ENCODE data around the gene AKR1D1. TPM values are rescaled to one million over a fixed set of nuclear protein-coding genes. Genes with fewer than 3 reads are reported as not detected.
"Not testable (repeated sequence)": the region's sequence is repeated elsewhere in the genome, so short reads cannot be mapped to it uniquely, and the experiment has no call there.

AKR1D1 gene
- total RNA-seq, 1 donor from 2014 or later: not detected

DNA sequence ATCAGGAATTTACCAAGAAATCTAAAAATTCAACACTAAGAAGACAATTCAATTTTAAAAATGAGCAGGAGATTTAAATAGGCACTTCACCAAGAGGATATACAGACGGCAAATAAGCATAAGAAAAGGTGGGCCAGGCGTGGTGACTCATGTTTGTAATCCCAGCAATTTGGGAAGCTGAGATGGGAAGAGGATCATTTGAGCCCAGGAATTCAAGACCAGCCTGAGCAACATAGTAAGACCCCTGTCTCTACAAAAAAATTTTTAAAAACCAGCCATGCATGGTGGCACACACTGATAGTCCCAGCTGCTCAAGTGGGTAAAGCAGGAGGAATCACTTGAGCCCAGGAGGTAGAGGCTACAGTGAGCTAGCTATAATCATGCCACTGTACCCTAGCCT is 3.5 kb upstream of the AKR1D1 start:
- no peak for DNase-seq (ENCODE audit: low read depth)

DNA sequence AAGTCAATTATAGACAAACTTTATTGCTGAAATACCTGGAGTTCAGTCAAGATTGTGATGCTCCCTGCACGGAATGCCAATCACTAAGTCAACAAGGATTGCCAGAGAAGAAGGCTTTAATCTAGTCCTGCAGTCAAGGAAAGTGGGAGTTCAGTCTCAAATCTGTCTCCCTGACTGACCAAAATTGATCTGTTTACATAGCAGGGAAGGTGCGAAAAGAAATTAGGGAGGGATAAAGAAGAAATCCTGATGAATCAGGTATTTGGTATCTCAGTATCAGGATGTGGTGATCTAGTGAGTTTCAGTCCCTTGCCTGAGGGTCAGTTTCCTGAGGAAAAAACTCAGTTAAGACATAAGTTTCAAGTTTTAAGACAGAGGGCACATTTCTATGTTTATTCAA is 2.1 kb upstream of the AKR1D1 start:
- peak; percentile 31 for DNase-seq (ENCODE audit: low read depth)

DNA sequence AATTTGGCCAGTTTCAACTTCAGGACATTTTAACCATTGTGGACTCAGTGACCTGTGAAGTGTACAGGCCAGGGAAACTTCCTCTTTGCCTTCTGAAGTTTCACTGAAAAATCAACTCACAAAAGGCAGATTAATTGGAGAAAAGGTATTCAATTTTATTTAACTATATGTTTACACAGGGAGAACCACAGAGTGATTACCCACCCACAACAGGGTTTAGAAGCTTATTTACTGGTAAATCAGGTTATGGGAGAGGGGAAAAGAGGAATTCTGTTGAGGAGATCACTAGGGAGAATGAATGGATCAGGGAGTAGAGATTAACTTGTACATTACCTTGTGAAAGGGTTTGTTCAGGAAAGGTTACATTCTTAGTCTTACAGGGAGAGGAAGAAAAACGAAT is 1.7 kb upstream of the AKR1D1 start:
- DNase-seq (ENCODE audit: low read depth): peak; percentile 36

DNA sequence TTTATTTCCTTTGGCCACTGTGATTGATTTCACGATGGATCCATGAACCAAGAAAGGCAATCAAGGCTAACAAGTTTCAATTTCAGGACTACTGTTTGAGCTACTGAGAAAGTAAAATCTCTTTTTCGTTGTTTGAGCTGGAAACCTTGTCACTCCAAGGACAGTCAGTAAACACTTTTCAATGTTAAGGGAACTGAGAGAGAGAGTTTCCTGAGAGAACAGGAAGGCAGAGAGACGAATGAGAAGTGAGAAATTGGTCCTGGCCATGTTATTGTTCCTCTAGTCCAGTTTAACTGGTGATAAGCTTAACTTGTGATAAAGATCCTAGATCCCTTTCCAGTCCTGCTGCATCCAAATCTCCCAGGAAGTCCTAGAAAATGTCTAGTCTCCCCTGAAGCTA is 909 bp upstream of the AKR1D1 start:
- DNase-seq (ENCODE audit: low read depth): no peak

DNA sequence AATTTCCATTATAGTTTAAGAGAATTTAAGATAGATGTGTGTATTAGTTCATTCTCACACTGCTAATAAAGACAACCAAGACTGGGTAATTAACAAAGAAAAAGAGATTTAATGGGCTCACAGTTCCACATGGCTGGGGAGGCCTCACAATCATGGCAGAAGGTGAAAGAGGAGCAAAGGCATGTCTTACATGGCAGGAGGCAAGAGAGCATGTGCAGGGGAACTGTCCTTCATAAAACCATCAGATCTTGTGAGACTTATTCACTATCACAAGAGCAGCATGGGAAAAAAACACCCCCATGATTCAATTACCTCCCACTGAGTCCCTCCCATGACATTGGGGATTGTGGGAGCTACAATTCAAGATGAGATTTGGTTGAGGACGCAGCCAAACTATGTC is 473 bp upstream of the AKR1D1 start:
- not testable (repeated sequence) for DNase-seq (ENCODE audit: low read depth)

DNA sequence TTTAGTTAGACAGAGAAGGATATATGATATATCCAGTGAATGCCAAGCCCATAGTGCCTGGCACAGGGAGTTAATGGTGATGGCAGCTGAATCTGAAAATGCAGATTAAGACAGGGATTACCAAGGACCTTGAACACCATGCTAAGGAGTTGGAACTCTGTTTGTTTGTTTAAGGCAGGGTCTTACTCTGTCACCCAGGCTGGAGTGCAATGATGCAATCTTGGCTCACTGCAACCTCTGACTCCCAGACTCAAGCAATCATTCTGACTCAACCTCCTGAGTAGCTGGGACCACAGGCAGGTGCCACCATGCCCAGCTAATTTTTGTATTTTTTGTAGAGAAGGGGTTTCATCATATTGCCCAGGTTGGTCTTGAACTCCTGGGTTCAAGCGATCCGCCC is 1.6 kb downstream of the AKR1D1 start:
- peak; percentile 75 for DNase-seq (ENCODE audit: low read depth)

DNA sequence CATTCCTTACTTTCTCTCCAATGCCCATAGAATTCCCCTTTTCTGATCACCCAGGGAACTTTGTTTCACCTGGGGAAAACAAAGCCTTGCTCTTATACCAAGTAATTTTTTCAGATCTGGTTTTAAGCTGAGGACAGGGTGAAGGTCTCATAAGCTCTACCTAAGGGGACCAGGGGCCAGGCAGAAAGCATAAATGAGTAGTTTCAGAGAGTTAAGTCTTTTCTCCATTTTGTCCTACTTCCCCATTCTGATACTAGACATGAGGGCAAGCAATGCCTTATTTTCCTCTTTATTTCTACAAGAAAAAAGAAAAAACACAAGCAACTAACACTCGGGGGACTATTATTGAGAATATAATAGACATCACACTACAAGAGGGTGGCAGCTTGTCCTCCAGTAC is 2.9 kb downstream of the AKR1D1 start:
- no peak for DNase-seq (ENCODE audit: low read depth)

DNA sequence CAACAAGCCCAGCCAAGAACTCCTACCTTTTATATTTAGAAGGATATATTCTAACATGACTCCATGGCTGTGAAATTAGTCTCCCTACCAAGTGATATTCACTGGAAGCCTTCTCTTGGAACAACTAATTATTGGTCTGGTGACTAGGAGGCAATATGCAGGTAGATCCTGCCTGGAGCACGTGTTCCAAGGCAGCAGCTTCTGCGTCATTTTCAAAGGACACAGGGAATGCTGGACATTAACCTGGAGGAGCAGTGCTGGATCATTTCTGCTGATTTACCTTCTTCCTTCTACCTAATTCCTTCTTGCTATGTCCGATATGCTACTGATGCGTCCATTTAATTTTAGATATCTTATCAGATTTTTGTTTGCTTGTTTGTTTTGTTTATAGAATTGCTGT is 5.6 kb downstream of the AKR1D1 start:
- no peak for DNase-seq (ENCODE audit: low read depth)

DNA sequence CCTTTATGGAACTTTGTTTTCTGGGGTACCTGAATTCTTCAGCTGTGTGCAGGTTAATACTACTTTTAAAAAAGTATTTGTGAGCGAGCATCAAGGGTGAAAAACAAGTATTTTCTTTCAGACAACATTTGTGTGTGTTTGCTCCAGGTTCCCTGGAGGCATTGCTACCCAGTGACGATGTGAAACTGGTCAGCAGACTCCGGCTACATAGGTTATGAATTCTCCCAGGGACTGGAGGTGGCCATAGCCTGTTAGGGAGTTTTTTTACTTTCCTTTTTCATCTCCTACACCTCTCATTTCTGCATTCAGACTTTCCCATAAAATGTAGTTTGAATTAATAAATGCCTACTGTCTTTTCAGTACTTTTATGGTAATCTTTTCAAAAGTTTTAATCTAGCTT is 7.6 kb downstream of the AKR1D1 start:
- no peak for DNase-seq (ENCODE audit: low read depth)

DNA sequence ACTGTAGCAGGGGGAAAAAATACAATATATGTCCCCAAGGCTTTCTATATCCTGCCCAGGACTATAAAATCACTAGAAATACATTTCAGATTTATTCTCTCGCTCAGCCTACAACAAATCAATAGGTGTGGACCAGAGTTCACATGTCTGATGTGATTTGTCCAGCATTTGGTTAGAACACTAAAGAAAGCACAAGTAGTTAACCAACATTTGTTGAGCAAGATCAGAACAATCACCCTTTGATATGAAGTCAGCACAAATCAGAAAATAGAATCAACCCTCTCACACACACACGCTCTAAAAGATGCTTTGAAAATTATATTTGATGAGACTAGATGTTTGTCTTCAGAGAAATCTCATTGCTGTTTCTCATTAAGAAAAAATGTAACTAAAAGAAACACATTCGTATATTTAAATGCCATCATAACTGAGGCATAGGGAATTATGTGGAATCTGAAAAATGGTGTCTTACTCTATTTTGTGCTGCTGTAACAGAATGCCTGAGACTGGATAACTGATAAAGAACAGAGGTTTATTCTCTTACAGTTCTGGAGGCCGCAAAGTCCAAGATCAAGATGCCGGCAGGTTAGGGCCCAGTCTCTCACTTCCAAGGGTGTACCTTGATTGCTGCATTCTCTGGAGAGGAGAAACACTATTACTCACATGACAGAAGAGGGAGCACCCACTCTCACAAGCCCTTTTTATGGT is 10.5 kb downstream of the AKR1D1 start:
- DNase-seq (ENCODE audit: low read depth): no peak

DNA sequence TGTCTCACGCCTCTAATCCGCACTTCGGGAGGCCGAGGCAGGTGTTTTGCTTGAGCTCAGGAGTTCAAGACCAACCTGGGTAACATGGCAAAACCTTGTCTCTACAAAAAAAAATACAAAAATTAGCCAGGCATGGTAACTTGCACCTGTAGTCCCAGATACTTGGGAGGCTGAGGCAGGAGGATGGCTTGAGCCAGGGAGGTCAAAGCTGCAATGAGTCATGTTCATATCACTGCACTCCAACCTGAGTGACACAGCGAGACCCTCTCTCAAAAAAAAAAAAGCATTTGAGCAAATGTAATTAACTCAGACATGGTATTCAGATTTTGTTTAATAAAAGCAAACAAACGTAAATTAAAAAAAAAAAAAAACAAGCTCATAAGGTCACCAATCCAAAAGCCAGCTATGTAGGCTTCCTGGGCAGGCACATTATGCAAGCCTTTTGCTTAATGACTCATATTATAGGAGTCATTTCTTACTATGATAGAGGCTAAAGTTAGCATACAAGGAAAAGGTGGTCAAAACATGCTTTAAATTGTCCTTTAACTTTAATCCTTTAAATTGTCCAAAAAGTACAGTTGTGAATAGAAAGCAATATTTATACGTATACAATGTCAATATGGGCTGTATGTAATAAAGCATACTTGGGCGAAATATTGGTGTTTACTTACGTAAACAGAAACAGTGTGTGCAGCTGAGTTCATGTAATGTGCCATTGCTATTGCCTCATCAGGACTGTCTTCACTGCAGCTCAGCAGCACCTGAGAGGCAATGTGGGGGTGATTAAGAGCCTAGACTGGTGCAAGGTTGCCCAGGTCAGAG is 13.0 kb downstream of the AKR1D1 start:
- DNase-seq (ENCODE audit: low read depth): peak; percentile 80

DNA sequence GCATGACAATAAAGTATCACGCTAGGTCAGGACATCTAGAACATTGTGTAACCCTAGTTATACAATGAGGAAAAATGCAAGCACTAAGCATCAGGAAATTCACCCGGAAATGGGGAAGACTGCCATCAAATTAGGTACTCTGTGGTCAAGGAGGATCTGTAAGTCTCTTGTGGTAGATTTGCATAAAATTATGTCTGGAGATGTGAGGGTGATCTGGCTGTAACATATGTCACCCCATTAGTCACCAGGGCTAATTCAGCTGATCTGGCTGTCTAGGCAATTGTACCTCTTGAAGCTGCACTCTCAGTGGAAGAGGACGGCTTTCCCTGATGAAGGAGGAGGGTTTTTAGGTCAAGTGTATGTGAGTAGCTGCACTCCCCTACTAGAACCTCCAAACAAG is 14.8 kb downstream of the AKR1D1 start:
- DNase-seq (ENCODE audit: low read depth): no peak

DNA sequence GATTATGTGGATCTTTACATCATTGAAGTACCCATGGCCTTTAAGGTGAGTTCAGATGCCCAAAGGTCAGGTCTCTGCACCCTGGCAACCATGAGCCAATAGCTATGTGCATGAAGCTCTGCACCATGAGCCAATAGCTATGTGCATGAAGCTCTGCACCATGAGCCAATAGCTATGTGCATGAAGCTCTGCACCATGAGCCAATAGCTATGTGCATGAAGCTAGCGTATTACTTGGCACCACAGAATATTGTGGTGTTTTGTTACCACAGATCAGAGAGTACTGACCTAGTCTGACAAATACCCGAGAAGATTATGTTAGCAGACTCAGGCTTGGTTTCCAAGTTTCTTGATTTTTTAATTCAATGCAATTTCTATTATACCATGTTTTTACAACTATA is 15.6 kb downstream of the AKR1D1 start:
- not testable (repeated sequence) for DNase-seq (ENCODE audit: low read depth)

DNA sequence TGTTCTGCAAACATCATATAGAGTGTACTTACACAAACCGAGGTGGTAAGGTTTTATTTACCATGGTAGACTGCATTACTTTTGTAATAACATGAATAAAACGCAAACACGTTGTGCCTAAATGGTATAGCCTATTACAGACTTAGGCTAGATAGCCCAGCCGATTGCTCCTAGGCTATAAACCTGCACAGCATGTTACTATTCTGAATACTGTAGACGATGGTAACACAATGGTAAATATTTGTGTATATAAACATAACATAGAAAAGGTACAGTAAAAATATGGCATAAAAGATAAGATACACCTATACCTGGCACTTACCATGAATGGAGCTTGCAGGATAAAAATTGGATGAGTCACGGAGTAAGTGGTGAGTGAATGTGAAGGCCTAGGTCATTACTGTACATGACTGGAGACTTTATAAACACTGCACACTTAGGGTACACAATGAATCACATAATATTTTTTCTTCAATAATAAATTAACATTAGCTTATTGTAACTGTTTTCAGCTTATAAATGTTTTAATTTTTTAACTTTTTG is 16.3 kb downstream of the AKR1D1 start:
- peak; percentile 25 for DNase-seq (ENCODE audit: low read depth)

DNA sequence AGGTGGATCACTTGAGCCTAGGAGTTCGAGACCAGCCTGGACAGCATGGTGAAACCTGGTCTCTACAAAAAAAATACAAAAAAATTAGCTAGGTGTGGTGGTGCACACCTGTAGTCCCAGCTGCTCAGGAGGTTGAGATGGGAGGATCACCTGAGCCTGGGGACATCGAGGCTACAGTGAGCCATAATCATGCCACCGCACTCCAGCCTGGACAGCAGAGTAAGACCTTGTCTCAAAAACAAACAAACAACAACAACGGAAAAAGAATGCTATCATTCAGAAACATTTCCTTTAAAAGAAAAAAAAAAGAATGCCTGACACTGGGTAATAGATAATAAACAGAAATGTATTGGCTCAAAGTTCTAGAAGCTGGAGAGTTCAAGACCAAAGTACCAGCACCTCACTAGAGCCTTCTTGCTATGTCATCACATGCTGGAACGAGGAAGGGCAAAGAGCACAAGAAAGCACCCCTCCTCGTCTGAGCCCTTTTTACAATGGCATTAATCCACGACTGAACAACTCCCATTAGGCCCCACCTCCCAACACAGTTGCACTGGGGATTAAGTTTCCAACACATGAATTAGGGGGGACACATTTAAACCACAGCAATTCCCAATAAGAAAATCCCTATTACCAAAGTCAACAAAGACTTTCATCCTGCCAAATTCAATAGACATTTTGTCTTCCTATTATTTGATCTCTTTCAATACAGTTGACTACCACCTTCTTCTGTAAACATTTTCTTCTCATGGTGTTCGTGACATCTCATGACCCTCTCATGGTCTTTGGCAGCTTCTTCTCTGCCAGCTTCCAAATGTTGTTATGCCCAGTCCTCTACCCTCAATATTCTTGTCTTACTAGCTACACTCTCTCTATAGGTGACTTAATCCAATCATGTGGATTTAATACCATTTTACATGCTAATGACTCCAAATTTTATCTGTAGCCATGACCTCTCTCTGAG is 20.0 kb downstream of the AKR1D1 start:
- no peak for DNase-seq (ENCODE audit: low read depth)

DNA sequence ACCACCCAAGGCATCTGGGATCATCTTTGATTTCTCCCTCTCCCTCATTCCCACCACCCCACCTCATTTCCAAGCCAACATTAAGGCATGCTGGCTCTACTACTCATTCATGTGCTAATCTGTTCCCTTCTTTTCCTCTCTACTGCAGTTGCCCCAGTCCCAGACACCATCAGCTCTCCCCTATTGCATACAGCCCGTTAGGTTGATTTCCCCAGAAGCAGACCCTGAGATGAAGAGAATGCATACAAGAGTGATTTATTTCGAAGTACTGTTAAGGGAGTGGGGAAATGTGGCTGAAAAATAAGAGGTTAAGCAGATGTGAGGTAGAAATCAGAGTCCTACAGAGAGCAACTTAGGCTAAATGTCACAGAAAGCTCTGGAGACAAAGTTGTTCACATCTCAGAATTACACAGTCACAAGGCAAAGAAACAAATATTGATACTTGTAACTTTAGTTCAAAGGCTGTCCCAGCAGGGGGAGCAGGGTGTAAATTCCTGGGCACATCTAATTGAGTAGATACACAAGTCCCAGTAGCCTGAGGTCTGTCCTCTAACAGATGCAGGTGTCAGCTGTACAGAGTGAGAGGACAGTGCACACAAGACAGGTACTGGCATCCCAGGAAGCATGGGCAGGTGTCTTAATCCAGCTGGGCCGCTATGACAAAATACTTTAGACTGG is 20.9 kb downstream of the AKR1D1 start:
- DNase-seq (ENCODE audit: low read depth): peak; percentile 53

DNA sequence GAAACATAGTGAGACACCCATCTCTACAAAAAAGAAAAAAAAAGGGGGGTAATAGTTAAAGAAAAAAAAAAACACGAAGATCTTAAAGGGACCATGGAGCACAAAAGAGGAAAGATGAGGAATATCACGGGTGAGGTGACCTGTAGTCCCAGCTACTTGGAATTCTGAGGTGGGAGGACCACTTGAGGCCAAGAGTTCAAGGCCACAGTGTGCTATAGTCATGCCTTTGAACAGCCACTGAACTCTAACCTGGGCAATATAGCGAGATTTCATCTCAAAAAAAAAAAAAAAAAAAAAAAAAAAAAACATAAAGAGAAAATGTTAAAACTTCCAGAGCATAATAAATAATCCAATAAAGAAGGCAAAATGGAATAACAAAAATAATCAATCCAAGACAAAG is 23.6 kb downstream of the AKR1D1 start:
- DNase-seq (ENCODE audit: low read depth): no peak

DNA sequence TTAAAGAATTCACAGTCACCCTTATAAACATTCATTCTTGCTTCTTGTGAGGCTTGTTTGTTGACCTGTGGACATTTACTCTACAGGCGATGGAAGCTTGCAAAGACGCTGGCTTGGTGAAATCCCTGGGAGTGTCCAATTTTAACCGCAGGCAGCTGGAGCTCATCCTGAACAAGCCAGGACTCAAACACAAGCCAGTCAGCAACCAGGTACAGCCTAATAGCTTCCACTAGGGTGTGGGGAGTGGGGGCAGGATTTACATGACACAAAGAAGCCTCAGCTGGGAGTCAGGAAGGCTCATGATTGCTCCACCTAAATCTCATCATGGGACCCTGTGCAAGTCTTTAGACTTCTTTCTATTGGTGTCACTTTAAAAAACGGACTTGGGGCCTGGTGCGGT is 29.0 kb downstream of the AKR1D1 start:
- no peak for DNase-seq (ENCODE audit: low read depth)

DNA sequence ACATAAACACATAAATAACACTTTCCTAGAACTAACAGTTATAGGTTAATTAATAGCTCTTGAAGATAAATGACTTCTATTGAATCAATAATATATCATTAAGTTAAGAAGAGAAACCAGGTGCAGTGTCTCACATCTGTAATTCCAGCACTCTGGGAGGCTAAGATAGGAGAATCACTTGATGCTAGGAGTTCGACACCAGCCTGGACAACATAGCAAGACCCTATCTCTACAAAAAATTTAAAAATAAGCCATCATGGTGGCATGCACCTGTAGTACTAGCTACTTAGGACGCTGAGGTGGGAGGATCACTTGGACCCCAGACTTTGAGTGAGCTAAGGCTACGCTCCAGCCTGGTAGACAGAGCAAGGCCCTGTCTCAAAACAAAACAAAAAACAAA is 38.8 kb downstream of the AKR1D1 start:
- no peak for DNase-seq (ENCODE audit: low read depth)

DNA sequence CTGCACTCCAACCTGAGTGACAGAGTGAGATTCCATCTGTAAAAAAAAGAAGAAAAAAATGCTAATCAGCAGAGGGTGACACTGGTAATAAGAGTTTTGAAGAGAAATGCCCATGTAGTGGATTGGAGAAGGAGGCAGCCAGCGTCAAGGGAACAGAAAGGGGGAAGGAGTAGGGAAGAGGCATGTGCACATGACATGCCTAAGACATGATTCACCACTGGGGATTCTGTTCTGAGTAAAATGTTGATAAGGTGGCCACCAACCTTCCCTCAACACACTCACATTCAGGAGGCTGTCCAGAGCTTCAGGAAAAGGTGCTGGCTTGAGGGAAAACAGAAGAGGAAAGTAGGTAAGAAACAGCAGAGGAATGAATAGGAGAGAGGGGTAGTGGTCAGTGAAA is 39.9 kb downstream of the AKR1D1 start:
- peak; percentile 92 for DNase-seq (ENCODE audit: low read depth)

DNA sequence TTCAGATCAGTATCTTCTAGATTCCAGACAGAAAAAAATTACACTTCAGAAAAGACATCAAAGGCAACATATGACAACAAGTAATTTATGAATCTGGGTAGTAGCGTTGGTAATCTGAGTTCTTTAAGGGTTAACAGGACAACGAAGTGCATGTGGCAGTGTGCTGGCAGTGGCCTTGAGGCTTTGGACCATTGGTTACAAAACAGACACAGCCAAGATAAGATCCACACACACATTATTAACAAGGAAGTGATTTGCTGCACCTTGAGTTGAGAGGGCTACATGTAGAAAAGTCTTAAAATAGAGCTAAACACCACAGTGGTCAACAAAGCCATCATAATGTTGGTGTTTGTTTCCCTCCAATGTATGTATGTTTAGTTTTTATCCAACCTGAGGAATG is 40.6 kb downstream of the AKR1D1 start:
- DNase-seq (ENCODE audit: low read depth): no peak
